IPS DF 6.9 (cell line): ENCODE data around the gene ESYT3.
"Not testable (repeated sequence)": the region's sequence is repeated elsewhere in the genome, so short reads cannot be mapped to it uniquely, and the experiment has no call there.

ENCODE experiments used
- DNase-seq: peaks from one replicate; pipeline ENCODE4 v3.0.0-alpha.2; 2013; ENCODE audit warnings: low read depth, low spot score
- H3K27ac ChIP-seq: one replicate; pipeline ENCODE4 v1.5.1; 2013; ENCODE audit warnings: low read length, control low read depth
- H3K27me3 ChIP-seq: 2 replicates; pipeline ENCODE4 v1.6.1; 2013; ENCODE audit warnings: mild to moderate bottlenecking, low read length; ENCODE audit not compliant: control insufficient read depth, insufficient read depth
- H3K36me3 ChIP-seq: 2 replicates; pipeline ENCODE4 v1.6.1; 2013; ENCODE audit warnings: low read length; ENCODE audit not compliant: control insufficient read depth, insufficient read depth
- H3K4me1 ChIP-seq: 2 replicates; pipeline ENCODE4 v1.6.1; 2013; ENCODE audit warnings: low read length; ENCODE audit not compliant: control insufficient read depth, insufficient read depth
- H3K4me3 ChIP-seq: 2 replicates; pipeline ENCODE4 v1.5.1; 2013; ENCODE audit warnings: mild to moderate bottlenecking, low read length
- H3K9me3 ChIP-seq: 2 replicates; pipeline ENCODE4 v1.6.1; 2013; ENCODE audit warnings: low read length, inconsistent platforms; ENCODE audit not compliant: control insufficient read depth, insufficient read depth
- WGBS: extraction: QIAGEN DNeasy Blood & Tissue Kit; methylation state at CpG from one replicate; pipeline ENCODE4 v1.1.7; 2013; ENCODE audit warnings: mixed read lengths, missing lambda C conversion rate; ENCODE audit not compliant: insufficient read length, insufficient coverage; 5-methylcytosine and 5-hydroxymethylcytosine counted together

The ESYT3 gene

GRCh38 chr3:138408751-138409570, 25.5 kb upstream of the ESYT3 start:
- no peak overlapping the region for H3K27ac ChIP-seq
- 0 out of 2 replicates have a peak, but pooled peaks cover 2% of the 10 kb centered on the region for H3K4me1 ChIP-seq
- peak; percentile 52 for DNase-seq
- no CpG with 5 or more reads among the region's 7 CpGs for WGBS
- no peaks in the 10 kb centered on the region for H3K27me3 ChIP-seq
- no peak overlapping the region for H3K4me3 ChIP-seq
- no peaks in the 10 kb centered on the region for H3K9me3 ChIP-seq
- no peaks in the 10 kb centered on the region for H3K36me3 ChIP-seq

GRCh38 chr3:138412821-138413551, 21.4 kb upstream of the ESYT3 start:
- Histone ChIP-seq H3K36me3 (no peaks in the 10 kb centered on the region), H3K27ac (no peak overlapping the region), H3K4me3 (no peak overlapping the region), H3K27me3 (no peaks in the 10 kb centered on the region), H3K4me1 (0 out of 2 replicates have a peak, but pooled peaks cover 2% of the 10 kb centered on the region), H3K9me3 (no peaks in the 10 kb centered on the region)
- DNase-seq: no peak
- WGBS: no CpG with 5 or more reads among the region's 9 CpGs

- DNase-seq, H3K4me1 ChIP-seq, H3K4me3 ChIP-seq, H3K27ac ChIP-seq, H3K9me3 ChIP-seq, H3K36me3 ChIP-seq, H3K27me3 ChIP-seq: not testable (repeated sequence)
- no CpG with 5 or more reads among the region's 4 CpGs for WGBS
Observed at GRCh38 chr3:138416236-138416635, 18.2 kb upstream of the ESYT3 start.

- no peaks in the 10 kb centered on the region for H3K4me1 ChIP-seq
- no CpG with 5 or more reads among the region's 7 CpGs for WGBS
- H3K27me3 ChIP-seq: no peaks in the 10 kb centered on the region
- H3K9me3 ChIP-seq: no peaks in the 10 kb centered on the region; the same call in 1 of the 2 replicates
- no peaks in the 10 kb centered on the region for H3K36me3 ChIP-seq
- H3K27ac ChIP-seq: no peak overlapping the region
- DNase-seq: peak; percentile 91
- no peak overlapping the region for H3K4me3 ChIP-seq
Observed at GRCh38 chr3:138417559-138417982, 16.8 kb upstream of the ESYT3 start.

GRCh38 chr3:138418601-138419206, 15.7 kb upstream of the ESYT3 start:
- no peak for DNase-seq
- Histone ChIP-seq H3K9me3 (no peaks in the 10 kb centered on the region; the same call in 1 of the 2 replicates), H3K36me3 (no peaks in the 10 kb centered on the region), H3K4me1 (no peaks in the 10 kb centered on the region; the same call in 1 of the 2 replicates), H3K27me3 (no peaks in the 10 kb centered on the region), H3K27ac (no peak overlapping the region), H3K4me3 (no peak overlapping the region)
- no CpG with 5 or more reads among the region's 5 CpGs for WGBS

- no peak for DNase-seq
- no CpG with 5 or more reads among the region's 1 CpG for WGBS
- H3K27me3 ChIP-seq: no peaks in the 10 kb centered on the region
- H3K4me3 ChIP-seq: no peak overlapping the region
- H3K36me3 ChIP-seq: no peaks in the 10 kb centered on the region
- H3K9me3 ChIP-seq: no peaks in the 10 kb centered on the region; the same call in 1 of the 2 replicates
- H3K27ac ChIP-seq: no peak overlapping the region
- H3K4me1 ChIP-seq: no peaks in the 10 kb centered on the region; the same call in 1 of the 2 replicates
Observed at GRCh38 chr3:138423316-138423715, 11.1 kb upstream of the ESYT3 start.

- no peaks in the 10 kb centered on the region; the same call in 1 of the 2 replicates for H3K4me1 ChIP-seq
Observed at GRCh38 chr3:138424323-138424722, 10.1 kb upstream of the ESYT3 start.

GRCh38 chr3:138426211-138426610, 8.2 kb upstream of the ESYT3 start:
- no peak overlapping the region for H3K4me3 ChIP-seq
- no peaks in the 10 kb centered on the region; the same call in 1 of the 2 replicates for H3K4me1 ChIP-seq
- no peak for DNase-seq
- H3K9me3 ChIP-seq: no peaks in the 10 kb centered on the region
- H3K27ac ChIP-seq: no peak overlapping the region
- H3K27me3 ChIP-seq: no peaks in the 10 kb centered on the region
- H3K36me3 ChIP-seq: no peaks in the 10 kb centered on the region
- no CpG with 5 or more reads among the region's 3 CpGs for WGBS

More at GRCh38 chr3:138424323-138424722, 10.1 kb upstream of the ESYT3 start:
- no peaks in the 10 kb centered on the region for H3K27me3 ChIP-seq
- H3K9me3 ChIP-seq: no peaks in the 10 kb centered on the region; the same call in 1 of the 2 replicates
- no peaks in the 10 kb centered on the region for H3K36me3 ChIP-seq
- H3K27ac ChIP-seq: no peak overlapping the region
- WGBS: no CpG with 5 or more reads among the region's 2 CpGs
- H3K4me3 ChIP-seq: no peak overlapping the region
- no peak for DNase-seq

GRCh38 chr3:138426754-138427153, 7.7 kb upstream of the ESYT3 start:
- H3K36me3 ChIP-seq, DNase-seq: not testable (repeated sequence)
- no CpG with 5 or more reads among the region's 4 CpGs for WGBS

GRCh38 chr3:138429665-138430064, 4.8 kb upstream of the ESYT3 start:
- whole genome bisulfite sequencing: no CpG with 5 or more reads among the region's 3 CpGs
- H3K27me3 ChIP-seq: peaks cover 4% of the 10 kb centered on the region; the same call in 1 of the 2 replicates
- no peaks in the 10 kb centered on the region for H3K9me3 ChIP-seq
- no peaks in the 10 kb centered on the region for H3K36me3 ChIP-seq
- no peak for DNase-seq
- H3K4me1 ChIP-seq: no peaks in the 10 kb centered on the region
- no peak overlapping the region for H3K4me3 ChIP-seq
- H3K27ac ChIP-seq: no peak overlapping the region

More at GRCh38 chr3:138426754-138427153, 7.7 kb upstream of the ESYT3 start:
- H3K4me3 ChIP-seq, H3K27me3 ChIP-seq, H3K9me3 ChIP-seq, H3K4me1 ChIP-seq, H3K27ac ChIP-seq: not testable (repeated sequence)
